Smooth muscle cell of bladder (primary cell): ENCODE results near the gene AP1G1. TPM values are rescaled to one million over a fixed set of nuclear protein-coding genes. Genes with fewer than 3 reads are reported as not detected.

Source experiments
- total RNA-seq: library from RNA; depleted of rRNA; stranded (reverse); fragments of >200 nt; gene quantifications from 2 replicates; pipeline ENCODE4 v1.2.3, GENCODE V29; 2014

Gene AP1G1
- total RNA-seq: 40.2 and 45.4 TPM in 2 replicates

GRCh38 chr16:71808593-71809459, at the start of gene AP1G1:
AP1G1 (minus strand) TSS chr16:71808834; CDS start chr16:71789479, 19,355 bp downstream.

GRCh38 chr16:71845639-71846430, 37.2 kb upstream of the AP1G1 start, which contains the start of gene ATXN1L:
ATXN1L (plus strand) TSS chr16:71845976; CDS start chr16:71849741, 3,765 bp downstream.

GRCh38 chr16:71724320-71724751, 84.3 kb downstream of the AP1G1 start, which contains the start of gene PHLPP2:
PHLPP2 (minus strand) TSS chr16:71724701; CDS start chr16:71714795, 9,906 bp downstream.

Other genes starting within 250 kb of the AP1G1 start
- gene TAT, start 231.7 kb downstream of the AP1G1 start, total RNA-seq: not detected in 2 replicates
- not detected in 2 replicates for gene MARVELD3, start 182.7 kb downstream of the AP1G1 start, total RNA-seq
- 5.4 and 6.9 TPM in 2 replicates for gene PHLPP2, start 84.1 kb downstream of the AP1G1 start, total RNA-seq
- gene ATXN1L, start 37.1 kb upstream of the AP1G1 start, total RNA-seq: 7.5 and 9.3 TPM in 2 replicates
- 3.7 and 4.0 TPM in 2 replicates for gene ZNF821, start 75.3 kb upstream of the AP1G1 start, total RNA-seq
- 109 and 130 TPM in 2 replicates for gene IST1, start 86.7 kb upstream of the AP1G1 start, total RNA-seq
- gene PKD1L3, start 191.6 kb upstream of the AP1G1 start, total RNA-seq: under 0.01 TPM in 2 replicates
- 2.4 and 3.7 TPM in 2 replicates for gene DHODH, start 199.9 kb upstream of the AP1G1 start, total RNA-seq
- gene HP, start 245.7 kb upstream of the AP1G1 start, total RNA-seq: not detected in 2 replicates